IPS-18c (cell line): ENCODE data around the gene SLC6A4.

Experiments
- H3K4me3 ChIP-seq: 2 replicates; pipeline ENCODE4 v1.7.0; 2013; ENCODE audit warnings: low read depth, mild to moderate bottlenecking, low read length, moderate library complexity; ENCODE audit not compliant: insufficient read depth
- H3K9me3 ChIP-seq: one replicate; pipeline ENCODE4 v1.6.1; 2013; ENCODE audit warnings: mild to moderate bottlenecking, low read length, moderate library complexity; ENCODE audit not compliant: control insufficient read depth, insufficient read depth

Gene SLC6A4

GRCh38 chr17:30235386-30236296, at the start of gene SLC6A4:
Gene SLC6A4 (minus strand): TSS chr17:30235697. CDS start chr17:30221958, 13,739 bp downstream.
- Histone ChIP-seq H3K4me3 (peak within 1 kb of the TSS; percentile 66), H3K9me3 (peaks cover 4% of the 10 kb centered on the region)

DNA sequence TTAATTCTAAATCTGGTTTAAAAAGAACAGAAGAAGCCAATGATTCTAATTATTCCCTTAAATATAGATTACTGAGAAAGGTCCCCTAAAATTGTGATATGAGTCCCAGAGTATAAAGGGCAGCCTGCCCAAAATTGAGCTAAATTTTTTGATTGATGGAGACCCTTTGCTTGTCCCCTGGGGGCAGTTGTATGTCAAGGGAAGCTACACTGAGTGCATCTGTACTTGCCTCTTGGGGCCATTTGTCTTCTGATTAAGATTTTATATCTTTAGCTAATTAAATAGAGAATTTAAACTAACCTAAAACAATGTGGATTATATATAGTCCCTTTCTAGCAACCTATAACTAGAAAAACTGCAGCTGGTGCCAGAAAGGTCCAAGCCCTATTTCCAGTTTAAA, 43.7 kb upstream of the SLC6A4 start:
- Histone ChIP-seq H3K9me3 (no peaks in the 10 kb centered on the region), H3K4me3 (no peak overlapping the region)

GRCh38 chr17:30278032-30278431, 42.5 kb upstream of the SLC6A4 start:
- Histone ChIP-seq H3K4me3 (no peak overlapping the region), H3K9me3 (no peaks in the 10 kb centered on the region)

- H3K4me3 ChIP-seq, result no peak overlapping the region
- no peaks in the 10 kb centered on the region for H3K9me3 ChIP-seq
Observed at GRCh38 chr17:30275911-30276310, 40.4 kb upstream of the SLC6A4 start.

GRCh38 chr17:30274887-30275286, 39.4 kb upstream of the SLC6A4 start:
- no peak overlapping the region for H3K4me3 ChIP-seq
- no peaks in the 10 kb centered on the region for H3K9me3 ChIP-seq

- no peaks in the 10 kb centered on the region for H3K9me3 ChIP-seq
Observed at GRCh38 chr17:30273373-30273772, 37.9 kb upstream of the SLC6A4 start.

DNA sequence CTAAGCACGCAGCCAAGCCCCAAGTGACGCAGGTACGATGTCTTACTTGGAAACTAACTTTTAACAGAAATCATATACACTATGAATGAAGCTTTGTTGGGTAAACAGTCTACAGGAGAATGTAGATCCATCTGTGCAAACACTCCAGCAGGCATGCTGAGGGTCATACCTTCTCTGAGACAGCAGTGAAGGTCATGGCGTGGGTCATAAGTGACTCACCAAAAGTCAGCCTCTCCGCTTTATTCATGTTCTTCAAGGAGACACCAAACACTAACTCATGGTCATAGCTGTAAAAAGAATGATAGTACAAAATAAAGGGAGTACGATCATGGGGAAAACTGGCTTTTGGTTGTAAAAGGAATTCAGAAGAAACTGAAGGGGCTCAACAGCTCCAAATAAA, 35.6 kb upstream of the SLC6A4 start:
- no peak overlapping the region for H3K4me3 ChIP-seq

More at GRCh38 chr17:30273373-30273772, 37.9 kb upstream of the SLC6A4 start:
- no peak overlapping the region for H3K4me3 ChIP-seq

DNA sequence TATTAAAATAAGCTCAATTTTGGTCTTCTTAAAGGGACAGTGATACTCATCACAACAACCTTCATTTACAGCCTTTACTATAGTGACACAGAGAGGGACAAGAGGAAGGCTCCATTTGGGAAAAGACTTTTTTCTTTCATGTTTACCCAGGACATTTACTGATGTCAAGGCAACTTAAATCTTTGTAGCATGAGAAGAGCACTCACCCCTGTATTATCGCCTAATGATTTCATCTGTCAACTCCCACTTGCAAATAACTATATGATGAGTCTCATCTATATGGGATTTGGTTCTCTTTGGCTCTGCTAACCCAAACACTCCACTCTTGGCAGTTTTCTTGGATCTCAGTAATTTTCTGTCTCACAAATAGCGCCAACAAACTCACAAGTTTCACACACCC, 32.1 kb upstream of the SLC6A4 start:
- H3K9me3 ChIP-seq, result no peaks in the 10 kb centered on the region
- no peak overlapping the region for H3K4me3 ChIP-seq

More for the DNA sequence above, 35.6 kb upstream of the SLC6A4 start:
- H3K9me3 ChIP-seq, result no peaks in the 10 kb centered on the region

DNA sequence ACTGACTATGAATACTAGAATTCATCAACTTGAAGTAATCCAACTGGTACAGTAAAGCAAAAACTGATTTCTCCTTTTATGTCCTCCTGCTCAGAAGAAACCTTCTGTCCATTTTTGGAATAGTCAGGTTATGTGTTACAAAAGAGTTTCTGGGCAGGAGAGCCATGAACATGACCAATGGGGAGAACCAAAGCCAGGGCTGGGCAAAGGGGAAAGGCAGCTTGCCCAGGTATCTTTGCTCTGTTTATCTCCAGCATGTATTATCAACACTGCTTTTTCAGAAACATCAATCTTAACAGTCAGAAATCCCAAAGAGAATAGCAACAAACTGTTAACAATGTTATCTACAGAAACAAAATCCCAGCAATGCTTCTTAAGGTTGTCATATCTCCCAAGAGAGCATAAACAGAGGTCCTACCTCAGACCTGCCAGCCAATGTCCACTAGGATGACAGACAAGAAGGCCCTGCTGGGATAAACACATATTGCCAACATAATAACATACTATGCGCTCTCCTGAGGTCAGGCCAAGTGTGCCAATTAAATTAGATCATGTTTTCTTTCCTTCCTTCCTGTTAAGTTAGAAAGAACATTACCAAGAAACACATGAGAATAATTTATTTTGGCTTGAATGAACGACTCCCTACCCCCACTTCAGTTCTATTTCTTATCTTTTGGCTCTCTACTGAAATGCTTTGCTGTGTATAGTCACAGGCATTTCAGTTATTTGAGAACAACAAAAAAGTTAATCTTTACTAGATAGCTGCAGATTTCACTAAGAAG, 28.2 kb upstream of the SLC6A4 start:
- H3K4me3 ChIP-seq, result no peak overlapping the region
- no peaks in the 10 kb centered on the region for H3K9me3 ChIP-seq

DNA sequence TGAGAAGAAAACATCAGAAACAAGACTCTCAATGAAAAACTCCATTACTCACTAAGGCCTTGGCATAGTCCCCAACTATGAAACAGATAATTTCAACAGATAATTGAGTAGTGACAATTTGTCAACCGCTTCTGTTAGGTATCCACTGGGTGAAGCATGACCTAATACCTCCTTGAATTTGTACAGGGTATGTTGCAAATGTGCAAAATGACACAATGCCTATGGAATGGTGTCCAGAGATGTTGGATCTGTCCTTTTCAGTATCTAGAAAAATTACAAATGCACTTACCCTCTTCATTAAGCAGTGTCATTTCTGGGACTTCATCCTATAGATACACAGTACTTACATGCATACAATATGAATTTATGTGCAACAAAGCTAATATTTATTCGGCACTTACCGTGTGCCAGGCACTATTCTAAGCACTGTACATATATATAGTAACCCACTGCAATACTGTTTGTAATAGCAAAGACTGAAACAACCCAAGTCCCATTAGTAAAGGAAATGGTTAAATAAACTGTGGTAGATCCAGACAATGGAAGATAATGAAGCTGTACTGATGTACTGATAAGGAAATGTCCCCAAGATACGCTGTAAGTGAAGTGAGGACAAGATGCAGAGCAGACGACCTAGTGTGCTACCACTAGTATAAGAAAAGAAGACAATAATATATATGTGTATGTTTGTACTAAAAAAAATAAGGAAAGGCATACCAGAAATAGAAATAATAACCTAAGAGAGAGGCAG, 21.4 kb upstream of the SLC6A4 start:
- Histone ChIP-seq H3K4me3 (no peak overlapping the region), H3K9me3 (no peaks in the 10 kb centered on the region)

- no peaks in the 10 kb centered on the region for H3K9me3 ChIP-seq
Observed at GRCh38 chr17:30254150-30254549, 18.7 kb upstream of the SLC6A4 start.

DNA sequence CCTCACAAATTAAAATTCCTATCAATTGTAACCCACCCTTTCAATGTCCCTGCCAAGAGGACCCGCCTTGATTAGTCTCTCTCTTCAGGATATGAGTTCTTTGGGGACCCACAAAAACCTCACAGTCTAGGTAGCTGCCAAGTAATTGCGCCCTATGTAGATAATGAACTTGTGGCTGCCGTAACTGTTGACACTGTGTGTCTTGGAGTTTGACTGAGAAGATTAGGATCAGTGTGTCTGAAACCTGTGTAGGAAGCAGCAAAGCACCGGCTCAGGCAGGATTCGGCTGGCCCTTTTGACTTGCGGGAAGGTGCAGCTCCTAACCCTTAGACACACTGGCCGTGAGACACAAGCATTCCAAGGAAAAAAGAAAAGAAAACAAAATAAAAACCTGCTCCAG, 17.8 kb upstream of the SLC6A4 start:
- no peak overlapping the region for H3K4me3 ChIP-seq

More at GRCh38 chr17:30254150-30254549, 18.7 kb upstream of the SLC6A4 start:
- H3K4me3 ChIP-seq, result no peak overlapping the region

GRCh38 chr17:30251931-30252330, 16.4 kb upstream of the SLC6A4 start:
- no peak overlapping the region for H3K4me3 ChIP-seq
- no peaks in the 10 kb centered on the region for H3K9me3 ChIP-seq

More for the DNA sequence above, 17.8 kb upstream of the SLC6A4 start:
- H3K9me3 ChIP-seq, result no peaks in the 10 kb centered on the region

GRCh38 chr17:30249460-30249859, 14.0 kb upstream of the SLC6A4 start:
- Histone ChIP-seq H3K4me3 (no peak overlapping the region), H3K9me3 (no peaks in the 10 kb centered on the region)

- no peaks in the 10 kb centered on the region for H3K9me3 ChIP-seq
- H3K4me3 ChIP-seq, result no peak overlapping the region
Observed at GRCh38 chr17:30248786-30249185, 13.3 kb upstream of the SLC6A4 start.

DNA sequence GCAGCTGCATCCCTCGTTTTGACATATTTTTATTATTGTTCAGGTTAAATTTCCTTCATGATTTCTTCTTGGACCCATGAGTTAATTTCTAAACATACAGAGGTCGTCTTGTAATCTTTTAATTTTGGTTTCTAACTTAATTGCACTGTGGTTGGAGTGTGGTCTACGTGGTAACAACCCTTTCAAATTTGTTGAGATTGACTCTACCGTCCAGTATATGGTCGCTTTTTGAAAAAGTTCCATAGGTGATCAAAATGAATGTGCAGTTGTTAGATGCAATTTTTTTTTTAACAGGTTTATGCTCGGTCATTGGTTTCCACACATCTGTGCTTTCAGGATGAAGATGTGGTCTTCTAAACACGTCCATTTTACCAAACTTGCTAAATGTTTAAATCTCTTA, 11.0 kb upstream of the SLC6A4 start:
- H3K9me3 ChIP-seq, result no peaks in the 10 kb centered on the region
- H3K4me3 ChIP-seq, result no peak overlapping the region

- no peaks in the 10 kb centered on the region for H3K9me3 ChIP-seq
Observed at GRCh38 chr17:30244853-30245385, 9.4 kb upstream of the SLC6A4 start.

More at GRCh38 chr17:30244853-30245385, 9.4 kb upstream of the SLC6A4 start:
- H3K4me3 ChIP-seq, result no peak overlapping the region
